IMR-90 (cell line): ENCODE results near the gene IL1F10. TPM values are rescaled to one million over a fixed set of nuclear protein-coding genes. Genes with fewer than 3 reads are reported as not detected.
"Not testable (repeated sequence)": the region's sequence is repeated elsewhere in the genome, so short reads cannot be mapped to it uniquely, and the experiment has no call there.

Experiments used
- ATAC-seq: fragments of 200-7000 bp; cut with Tn5 transposase; 2 replicates; pipeline ENCODE4 v1.9.1; 2020; ENCODE audit warnings: low read depth, mild to moderate bottlenecking, moderate library complexity
- BruUV-seq: library from RNA; stranded (reverse); fragments of 400-500 nt; replicated peaks from 2 replicates; lab custom pipeline; 2021; lab: Mats Ljungman, UMichigan
- CTCF ChIA-PET: fragments of 300-600 bp; formaldehyde crosslinking; extraction: SDS; loops from one replicate; lab custom pipeline; 2021; ENCODE audit warnings: antibody characterized with exemption; lab: Yijun Ruan, JAX
- POLR2A ChIA-PET: fragments of 300-600 bp; sonication (Branson Sonifier 250); formaldehyde crosslinking; loops from one replicate; lab custom pipeline; 2022; ENCODE audit warnings: antibody characterized with exemption; ENCODE audit not compliant: unreplicated experiment; lab: Charles Lee
- DNase-seq: peaks from one replicate; pipeline ENCODE4 v3.0.0; 2013
- H2AFZ ChIP-seq: replicated peaks from 2 replicates; pipeline ENCODE3; 2013; ENCODE audit warnings: low read length, mild to moderate bottlenecking; ENCODE audit not compliant: poor library complexity
- H2AK5ac ChIP-seq: 2 replicates; pipeline ENCODE4 v1.6.1; 2013; ENCODE audit warnings: low read depth, low read length, inconsistent platforms
- H2AK9ac ChIP-seq: replicated peaks from 2 replicates; pipeline ENCODE3; 2013; ENCODE audit warnings: mild to moderate bottlenecking, low read depth, low read length, moderate library complexity; ENCODE audit not compliant: poor library complexity
- H2BK120ac ChIP-seq: 2 replicates; pipeline ENCODE4 v1.6.1; 2013; ENCODE audit warnings: low read depth, low read length, inconsistent platforms
- H2BK15ac ChIP-seq: 3 replicates; pipeline ENCODE4 v1.6.1; 2013; ENCODE audit warnings: low read depth, low read length, inconsistent platforms
- H2BK20ac ChIP-seq: 2 replicates; pipeline ENCODE4 v1.6.1; 2013; ENCODE audit warnings: low read depth, mild to moderate bottlenecking, inconsistent platforms, low read length, moderate library complexity
- H2BK5ac ChIP-seq: 2 replicates; pipeline ENCODE4 v1.6.1; 2013; ENCODE audit warnings: mild to moderate bottlenecking, low read depth, low read length, inconsistent platforms; ENCODE audit not compliant: poor library complexity, severe bottlenecking
- H3K14ac ChIP-seq: replicated peaks from 2 replicates; pipeline ENCODE4 v1.6.1; 2013; ENCODE audit warnings: low read depth, low read length, inconsistent platforms
- H3K18ac ChIP-seq: 2 replicates; pipeline ENCODE4 v1.6.1; 2013; ENCODE audit warnings: low read depth, low read length, control low read depth
- H3K23ac ChIP-seq: 2 replicates; pipeline ENCODE4 v1.6.1; 2013; ENCODE audit warnings: low read depth, low read length, inconsistent platforms
- H3K27ac ChIP-seq: 2 replicates; pipeline ENCODE4 v1.5.1; 2013; ENCODE audit warnings: mild to moderate bottlenecking, control low read depth, low read length; ENCODE audit not compliant: insufficient read depth
- H3K27me3 ChIP-seq: 2 replicates; pipeline ENCODE4 v1.6.1; 2013; ENCODE audit warnings: low read length; ENCODE audit not compliant: control insufficient read depth, insufficient read depth
- H3K36me3 ChIP-seq: 2 replicates; pipeline ENCODE4 v1.6.1; 2013; ENCODE audit warnings: low read length, mixed read lengths; ENCODE audit not compliant: control insufficient read depth, insufficient read depth
- H3K4ac ChIP-seq: 2 replicates; pipeline ENCODE4 v1.6.1; 2013; ENCODE audit warnings: low read depth, low read length, inconsistent platforms
- H3K4me1 ChIP-seq: 2 replicates; pipeline ENCODE4 v1.6.1; 2013; ENCODE audit warnings: low read length, mixed read lengths; ENCODE audit not compliant: control insufficient read depth, insufficient read depth
- H3K4me2 ChIP-seq: 2 replicates; pipeline ENCODE4 v1.6.1; 2013; ENCODE audit warnings: low read depth, mild to moderate bottlenecking, control low read depth, low read length, moderate library complexity
- H3K4me3 ChIP-seq: 2 replicates; pipeline ENCODE4 v1.5.1; 2013; ENCODE audit warnings: low read depth, mild to moderate bottlenecking, control low read depth, low read length, moderate library complexity; ENCODE audit not compliant: insufficient read depth
- H3K56ac ChIP-seq: 2 replicates; pipeline ENCODE4 v1.6.1; 2013; ENCODE audit warnings: low read length, inconsistent platforms; ENCODE audit not compliant: insufficient read depth; ENCODE audit errors: extremely low read depth
- H3K79me1 ChIP-seq, 2 experiments: 2 replicates each; pipeline ENCODE4 v1.6.1; 2013; ENCODE audit warnings: low read length in 2 of 2, inconsistent platforms in 1 of 2, low read depth in 1 of 2
- H3K9ac ChIP-seq: 2 replicates; pipeline ENCODE4 v1.6.1; 2013; ENCODE audit warnings: low read depth, low read length, control low read depth
- H3K9me1 ChIP-seq: 2 replicates; pipeline ENCODE4 v1.6.1; 2013; ENCODE audit warnings: low read length, inconsistent platforms; ENCODE audit not compliant: insufficient read depth
- H3K9me3 ChIP-seq: 2 replicates; pipeline ENCODE4 v1.6.1; 2013; ENCODE audit warnings: low read length; ENCODE audit not compliant: control insufficient read depth, insufficient read depth
- H4K20me1 ChIP-seq: 2 replicates; pipeline ENCODE4 v1.6.1; 2013; ENCODE audit warnings: low read length, inconsistent platforms; ENCODE audit not compliant: insufficient read depth
- H4K5ac ChIP-seq: 2 replicates; pipeline ENCODE4 v1.6.1; 2013; ENCODE audit warnings: mild to moderate bottlenecking, low read depth, low read length, control low read depth
- H4K8ac ChIP-seq, 2 experiments: 2 replicates each; pipeline ENCODE4 v1.6.1; 2013; ENCODE audit warnings: low read depth in 2 of 2, low read length in 2 of 2, control low read depth in 1 of 2, inconsistent platforms in 1 of 2
- H4K91ac ChIP-seq: 2 replicates; pipeline ENCODE4 v1.6.1; 2013; ENCODE audit warnings: low read depth, low read length, inconsistent platforms; ENCODE audit not compliant: insufficient read depth
- WGBS, 2 experiments: methylation state at CpG; one replicate each; pipeline versions ENCODE4 v1.1.5 to v1.1.7; 2013; ENCODE audit warnings: missing lambda C conversion rate in 2 of 2; ENCODE audit not compliant: insufficient read length in 1 of 2; ENCODE audit errors: extremely low coverage in 2 of 2; 5-methylcytosine and 5-hydroxymethylcytosine counted together
- dilution Hi-C: fragments of 300-500 bp; cut with HindIII; formaldehyde crosslinking; loops from one replicate; pipeline ENCODE4 v1.14.3; 2018; ENCODE audit warnings: low sequenced_read_pairs; ENCODE audit not compliant: unreplicated experiment
- in situ Hi-C: fragments of 300-500 bp; cut with MboI; formaldehyde crosslinking; loops from 3 replicates; pipeline ENCODE4 v1.14.3; 2019; ENCODE audit warnings: low sequenced_read_pairs, inconsistent platforms, mixed read lengths
- intact Hi-C: fragments of 100-400 bp; cut with micrococcal nuclease; formaldehyde crosslinking; loops from 2 replicates; pipeline ENCODE4 v1.10.0; 2022
- polyA plus RNA-seq, 3 experiments: library from polyadenylated mRNA; depleted of rRNA; stranded (reverse); fragments of >200 nt; gene quantifications; 2 replicates each; pipeline ENCODE4 v1.2.3, GENCODE V29; 2012; ENCODE audit warnings: low replicate concordance in 1 of 3
- total RNA-seq: library from RNA; depleted of rRNA; stranded (reverse); fragments of >200 nt; gene quantifications from 2 replicates; pipeline ENCODE4 v1.2.3, GENCODE V29; 2012

The IL1F10 gene
- total and polyA plus RNA-seq, 2 of the 4 experiments (the other 2 are of a cell fraction), result not detected

DNA sequence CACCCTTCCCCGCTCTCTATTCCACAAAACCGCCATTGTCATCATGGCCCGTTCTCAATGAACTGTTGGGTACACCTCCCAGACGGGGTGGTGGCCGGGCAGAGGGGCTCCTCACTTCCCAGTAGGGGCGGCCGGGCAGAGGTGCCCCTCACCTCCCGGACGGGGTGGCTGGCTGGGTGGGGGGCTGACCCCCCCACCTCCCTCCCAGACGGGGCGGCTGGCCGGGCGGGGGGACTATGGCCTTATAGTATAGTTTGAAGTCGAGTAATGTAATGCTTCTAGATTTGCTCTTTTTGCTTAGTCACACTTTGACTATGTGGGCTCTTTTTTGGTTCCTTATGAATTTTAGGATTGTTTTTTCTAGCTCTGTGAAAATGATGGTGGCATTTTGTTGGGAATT lies 28.5 kb downstream of the IL1F10 start:
- H3K4me3 ChIP-seq, H3K79me1 ChIP-seq, in situ Hi-C loops, POLR2A ChIA-PET, H2AFZ ChIP-seq, H3K4ac ChIP-seq, DNase-seq, H3K9me1 ChIP-seq, H2AK9ac ChIP-seq, H3K36me3 ChIP-seq, H3K4me2 ChIP-seq, H2BK120ac ChIP-seq, H4K5ac ChIP-seq, H4K20me1 ChIP-seq, ATAC-seq, H3K4me1 ChIP-seq, H3K56ac ChIP-seq, H3K9ac ChIP-seq, H3K23ac ChIP-seq, H3K14ac ChIP-seq, dilution Hi-C loops, H3K9me3 ChIP-seq, H3K27ac ChIP-seq, H2BK20ac ChIP-seq, CTCF ChIA-PET, H2AK5ac ChIP-seq, intact Hi-C loops, H3K18ac ChIP-seq, H2BK15ac ChIP-seq, H3K27me3 ChIP-seq, BruUV-seq, H2BK5ac ChIP-seq, H4K8ac ChIP-seq, H4K91ac ChIP-seq: not testable (repeated sequence)
- WGBS, 2 experiments, result no CpG with 5 or more reads among the region's 14 CpGs

DNA sequence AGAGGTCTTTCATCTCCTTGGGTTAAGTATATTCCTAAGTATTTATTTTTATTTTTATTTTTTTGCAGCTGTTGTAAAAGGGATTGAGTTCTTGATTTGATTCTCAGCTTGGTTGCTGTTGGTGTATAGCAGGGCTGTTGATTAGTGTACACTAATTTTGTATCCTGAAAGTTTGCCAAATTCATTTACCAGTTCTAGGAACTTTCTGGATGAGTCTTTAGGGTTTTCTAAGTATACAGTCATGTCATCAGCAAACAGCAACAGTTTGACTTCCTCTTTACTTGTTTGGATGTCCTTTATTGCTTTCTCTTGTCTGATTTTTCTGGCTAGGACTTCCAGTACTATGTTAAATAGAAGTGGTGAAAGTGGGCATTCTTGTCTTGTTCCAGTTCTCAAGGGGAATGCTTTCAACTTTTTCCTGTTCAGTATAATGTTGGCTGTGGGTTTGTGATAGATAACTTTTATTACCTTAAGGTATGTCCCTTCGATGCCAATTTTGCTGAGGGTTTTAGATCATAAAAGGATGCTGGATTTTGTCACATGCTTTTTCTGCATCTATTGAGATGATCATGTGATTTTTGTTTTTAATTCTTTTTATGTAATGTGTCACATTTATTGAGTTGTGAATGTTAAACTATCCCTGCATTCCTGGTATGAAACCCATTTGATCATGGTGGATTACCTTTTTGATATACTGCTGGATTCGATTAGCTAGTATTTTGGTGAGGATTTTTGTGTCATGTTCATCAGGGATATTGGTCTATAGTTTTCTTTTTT lies 29.3 kb downstream of the IL1F10 start:
- H3K36me3 ChIP-seq, CTCF ChIA-PET, H4K8ac ChIP-seq, H4K20me1 ChIP-seq, H3K27me3 ChIP-seq, H3K23ac ChIP-seq, DNase-seq, H2BK20ac ChIP-seq, H3K9me1 ChIP-seq, H2BK120ac ChIP-seq, H4K5ac ChIP-seq, H3K79me1 ChIP-seq, H3K56ac ChIP-seq, H3K4ac ChIP-seq, POLR2A ChIA-PET, in situ Hi-C loops, H3K27ac ChIP-seq, H2BK15ac ChIP-seq, H4K91ac ChIP-seq, dilution Hi-C loops, intact Hi-C loops, BruUV-seq, H2AK5ac ChIP-seq, H2AFZ ChIP-seq, H3K9ac ChIP-seq, H3K18ac ChIP-seq, H2AK9ac ChIP-seq, ATAC-seq, H3K4me3 ChIP-seq, H2BK5ac ChIP-seq, H3K14ac ChIP-seq, H3K4me1 ChIP-seq, H3K4me2 ChIP-seq, H3K9me3 ChIP-seq: not testable (repeated sequence)
- WGBS, 2 experiments, result no CpG with 5 or more reads among the region's 2 CpGs
